PFSK-1 (cell line): ENCODE measurements around the gene TMEM14A.

ENCODE experiments used
- POLR2AphosphoS5 ChIP-seq: IDR thresholded peaks from 2 replicates; pipeline ENCODE4 v1.6.1; 2012; ENCODE audit warnings: low read depth, mild to moderate bottlenecking, control low read depth, low read length, moderate library complexity
- SIN3A ChIP-seq: IDR thresholded peaks from 2 replicates; pipeline ENCODE4 v1.6.1; 2012; ENCODE audit warnings: mild to moderate bottlenecking, low read length, moderate library complexity, borderline replicate concordance; ENCODE audit not compliant: insufficient read depth
- TAF1 ChIP-seq: IDR thresholded peaks from 2 replicates; pipeline ENCODE4 v1.6.1; 2012; ENCODE audit warnings: low read length, control low read depth, borderline replicate concordance; ENCODE audit not compliant: insufficient read depth
- TF ChIP-seq, protein P1 (sequence below), 2 experiments: IDR thresholded peaks; 2 replicates each; pipeline versions ENCODE4 v1.6.1 to v1.8.0; 2011 to 2012; ENCODE audit warnings: low read depth in 2 of 2, low read length in 2 of 2, control low read depth in 1 of 2, inconsistent platforms in 1 of 2, mild to moderate bottlenecking in 1 of 2, moderate library complexity in 1 of 2; ENCODE audit not compliant: insufficient read depth in 1 of 2

DNA sequence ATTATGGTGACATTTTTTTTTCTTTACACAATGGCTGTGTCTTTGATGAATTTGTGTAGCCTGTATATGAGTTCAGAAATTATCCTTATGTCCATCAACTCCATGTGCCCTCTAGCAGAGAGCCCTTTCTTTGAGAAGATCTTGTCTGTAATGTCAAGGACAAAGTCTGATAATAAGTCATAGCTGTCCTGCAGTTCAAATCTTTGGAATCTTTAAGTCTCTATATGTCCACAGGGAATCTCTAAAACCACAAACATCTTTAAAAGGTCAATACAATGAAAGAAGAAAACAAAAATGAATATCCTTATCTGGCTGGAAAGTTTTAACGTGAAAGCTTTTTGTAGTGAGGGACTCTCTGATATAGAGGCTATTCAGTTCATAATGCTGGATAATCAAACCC lies 16.9 kb upstream of the TMEM14A start:
- TF ChIP-seq, protein P1, sequence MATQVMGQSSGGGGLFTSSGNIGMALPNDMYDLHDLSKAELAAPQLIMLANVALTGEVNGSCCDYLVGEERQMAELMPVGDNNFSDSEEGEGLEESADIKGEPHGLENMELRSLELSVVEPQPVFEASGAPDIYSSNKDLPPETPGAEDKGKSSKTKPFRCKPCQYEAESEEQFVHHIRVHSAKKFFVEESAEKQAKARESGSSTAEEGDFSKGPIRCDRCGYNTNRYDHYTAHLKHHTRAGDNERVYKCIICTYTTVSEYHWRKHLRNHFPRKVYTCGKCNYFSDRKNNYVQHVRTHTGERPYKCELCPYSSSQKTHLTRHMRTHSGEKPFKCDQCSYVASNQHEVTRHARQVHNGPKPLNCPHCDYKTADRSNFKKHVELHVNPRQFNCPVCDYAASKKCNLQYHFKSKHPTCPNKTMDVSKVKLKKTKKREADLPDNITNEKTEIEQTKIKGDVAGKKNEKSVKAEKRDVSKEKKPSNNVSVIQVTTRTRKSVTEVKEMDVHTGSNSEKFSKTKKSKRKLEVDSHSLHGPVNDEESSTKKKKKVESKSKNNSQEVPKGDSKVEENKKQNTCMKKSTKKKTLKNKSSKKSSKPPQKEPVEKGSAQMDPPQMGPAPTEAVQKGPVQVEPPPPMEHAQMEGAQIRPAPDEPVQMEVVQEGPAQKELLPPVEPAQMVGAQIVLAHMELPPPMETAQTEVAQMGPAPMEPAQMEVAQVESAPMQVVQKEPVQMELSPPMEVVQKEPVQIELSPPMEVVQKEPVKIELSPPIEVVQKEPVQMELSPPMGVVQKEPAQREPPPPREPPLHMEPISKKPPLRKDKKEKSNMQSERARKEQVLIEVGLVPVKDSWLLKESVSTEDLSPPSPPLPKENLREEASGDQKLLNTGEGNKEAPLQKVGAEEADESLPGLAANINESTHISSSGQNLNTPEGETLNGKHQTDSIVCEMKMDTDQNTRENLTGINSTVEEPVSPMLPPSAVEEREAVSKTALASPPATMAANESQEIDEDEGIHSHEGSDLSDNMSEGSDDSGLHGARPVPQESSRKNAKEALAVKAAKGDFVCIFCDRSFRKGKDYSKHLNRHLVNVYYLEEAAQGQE (IDR thresholded peaks at IDR 0.05; ENCODE audit: insufficient read depth in 1 of 2, low read depth in 2 of 2, low read length in 2 of 2) = no peak
- TF ChIP-seq SIN3A = no peak
- TF ChIP-seq POLR2AphosphoS5 = no peak
- TF ChIP-seq TAF1 = no peak
